GM12878 (cell line): ENCODE results near the gene TANC1. TPM values are rescaled to one million over a fixed set of nuclear protein-coding genes. Genes with fewer than 3 reads are reported as not detected.

Experiments
- ATAC-seq: fragments of 200-7000 bp; cut with Tn5 transposase; 3 replicates; pipeline ENCODE4 v1.9.1; 2020; ENCODE audit warnings: mild to moderate bottlenecking, moderate library complexity
- BruUV-seq: library from RNA; stranded (reverse); fragments of 400-500 nt; replicated peaks from 2 replicates; lab custom pipeline; 2021; lab: Mats Ljungman, UMichigan
- CTCF ChIA-PET: fragments of 300-600 bp; sonication (Branson Sonifier 250); formaldehyde crosslinking; extraction: SDS; loops from one replicate; lab custom pipeline; 2021; ENCODE audit warnings: inconsistent platforms; lab: Yijun Ruan, JAX
- POLR2A ChIA-PET: fragments of 350-600 bp; formaldehyde crosslinking; extraction: SDS; loops from one replicate; lab custom pipeline; 2021; ENCODE audit warnings: inconsistent platforms; lab: Charles Lee
- RAD21 ChIA-PET: fragments of 300-600 bp; sonication (Branson Sonifier 250); formaldehyde crosslinking; loops from one replicate; lab custom pipeline; 2023; ENCODE audit warnings: antibody characterized with exemption; ENCODE audit not compliant: unreplicated experiment; lab: Charles Lee
- SMC1A ChIA-PET: fragments of 300-600 bp; sonication (Branson Sonifier 250); formaldehyde crosslinking; loops from one replicate; lab custom pipeline; 2023; ENCODE audit not compliant: unreplicated experiment, uncharacterized antibody; lab: Charles Lee
- DNase-seq: peaks from one replicate; pipeline ENCODE4 v3.0.0-alpha.2; 2011; ENCODE audit warnings: low read depth, low spot score
- FAIRE-seq: peaks from 3 replicates; lab custom pipeline; 2011; peaks lifted over from hg19 to GRCh38; lab: Jason Lieb, UNC
- H2AFZ ChIP-seq: 2 replicates; pipeline ENCODE4 v1.6.0; 2011; ENCODE audit warnings: low read depth, low read length, control low read depth; ENCODE audit not compliant: control insufficient read depth
- H3K27ac ChIP-seq: 2 replicates; pipeline ENCODE4 v1.5.1; 2011; ENCODE audit warnings: control low read depth; ENCODE audit not compliant: control insufficient read depth, insufficient read depth
- H3K27me3 ChIP-seq, 2 experiments: replicated peaks in 1 of 2; 2 replicates each; pipeline versions ENCODE4 v1.6.0 to v1.6.1; 2011; ENCODE audit warnings: low read length in 1 of 2; ENCODE audit not compliant: control insufficient read depth in 2 of 2, insufficient read depth in 2 of 2
- H3K36me3 ChIP-seq, 2 experiments: 2 replicates each; pipeline ENCODE4 v1.5.1; 2011; ENCODE audit warnings: low read length in 1 of 2; ENCODE audit not compliant: control insufficient read depth in 2 of 2, insufficient read depth in 2 of 2
- H3K4me1 ChIP-seq: 2 replicates; pipeline ENCODE4 v1.6.1; 2011; ENCODE audit warnings: mild to moderate bottlenecking, low read length, moderate library complexity, mixed read lengths; ENCODE audit not compliant: control insufficient read depth, insufficient read depth
- H3K4me2 ChIP-seq: 2 replicates; pipeline ENCODE4 v1.6.0; 2011; ENCODE audit warnings: control low read depth; ENCODE audit not compliant: control insufficient read depth, insufficient read depth
- H3K4me3 ChIP-seq: fragments of 200-600 bp; sonication (generic); 2 replicates; pipeline ENCODE4 v1.5.1; 2016
- H3K79me2 ChIP-seq: 2 replicates; pipeline ENCODE4 v1.6.0; 2011; ENCODE audit warnings: low read length; ENCODE audit not compliant: control insufficient read depth, insufficient read depth
- H3K9ac ChIP-seq: 2 replicates; pipeline ENCODE4 v1.8.0; 2011; ENCODE audit warnings: low read length, control low read depth, mixed read lengths; ENCODE audit not compliant: control insufficient read depth, insufficient read depth
- H3K9me3 ChIP-seq: replicated peaks from 3 replicates; pipeline ENCODE4 v1.5.1; 2011; ENCODE audit warnings: mild to moderate bottlenecking, low read length; ENCODE audit not compliant: control insufficient read depth, insufficient read depth
- H4K20me1 ChIP-seq: 2 replicates; pipeline ENCODE4 v1.6.0; 2011; ENCODE audit not compliant: control insufficient read depth, insufficient read depth
- ASH2L ChIP-seq: fragments of 300-600, 200-600 bp; sonication (generic); IDR thresholded peaks from 2 replicates; pipeline ENCODE4 v1.6.1; 2017; ENCODE audit warnings: low read depth, mild to moderate bottlenecking, borderline replicate concordance
- BHLHE40 ChIP-seq, 2 experiments: fragments of 450-650 bp in 1 of 2; IDR thresholded peaks; 2 replicates each; pipeline ENCODE4 v1.6.1; 2011 to 2017; ENCODE audit warnings: low read depth in 2 of 2, borderline replicate concordance in 1 of 2, improper control_type of control experiment in 1 of 2, low read length in 1 of 2, mild to moderate bottlenecking in 1 of 2
- CBX3 ChIP-seq: fragments of 200-600 bp; sonication (generic); IDR thresholded peaks from 2 replicates; pipeline ENCODE4 v1.6.1; 2016; ENCODE audit warnings: low read depth, borderline replicate concordance
- CREB1 ChIP-seq: IDR thresholded peaks from 2 replicates; pipeline ENCODE4 v1.6.1; 2012; ENCODE audit warnings: low read depth, mild to moderate bottlenecking, inconsistent platforms
- JUNB ChIP-seq: IDR thresholded peaks from 2 replicates; pipeline ENCODE4 v1.6.1; 2016; ENCODE audit warnings: antibody characterized with exemption, mild to moderate bottlenecking
- NR2C1 ChIP-seq: fragments of 450-650 bp; IDR thresholded peaks from 2 replicates; pipeline ENCODE4 v1.6.1; 2017; ENCODE audit warnings: antibody characterized with exemption, mild to moderate bottlenecking, moderate library complexity
- PML ChIP-seq: IDR thresholded peaks from 2 replicates; pipeline ENCODE4 v1.6.1; 2012; ENCODE audit warnings: low read length, inconsistent platforms
- RBBP5 ChIP-seq: fragments of 200-600 bp; sonication (generic); conservative IDR thresholded peaks from 2 replicates; pipeline ENCODE4 v1.6.1; 2016
- SMAD1 ChIP-seq: fragments of 450-650 bp; IDR thresholded peaks from 2 replicates; pipeline ENCODE4 v1.6.1; 2018; ENCODE audit warnings: mild to moderate bottlenecking, low read depth; ENCODE audit not compliant: partially characterized antibody
- SMAD5 ChIP-seq: IDR thresholded peaks from 2 replicates; pipeline ENCODE4 v1.6.1; 2016; ENCODE audit warnings: antibody characterized with exemption, low read depth
- SUZ12 ChIP-seq: fragments of 200-600 bp; sonication (generic); IDR thresholded peaks from one replicate; pipeline ENCODE4 v1.6.1; 2018; ENCODE audit warnings: antibody characterized with exemption, mild to moderate bottlenecking; ENCODE audit not compliant: unreplicated experiment
- TAF1 ChIP-seq: IDR thresholded peaks from 2 replicates; pipeline ENCODE4 v1.6.1; 2011; ENCODE audit warnings: mild to moderate bottlenecking, low read depth, low read length, borderline replicate concordance
- WGBS: methylation state at CpG from one replicate; pipeline ENCODE4 v1.1.6; 2016; ENCODE audit warnings: low lambda C conversion rate; ENCODE audit not compliant: insufficient replicate concordance, insufficient coverage; ENCODE audit errors: missing lambda C conversion rate; 5-methylcytosine and 5-hydroxymethylcytosine counted together
- in situ Hi-C: fragments of 300-500 bp; cut with MboI; formaldehyde crosslinking; loops from 9 replicates; pipeline ENCODE4 v1.14.3; 2018; ENCODE audit warnings: mixed read lengths
- intact Hi-C: fragments of 100-400 bp; cut with micrococcal nuclease; formaldehyde crosslinking; loops from one replicate; pipeline ENCODE4 v1.14.2; 2022; ENCODE audit not compliant: unreplicated experiment
- polyA plus RNA-seq, 11 experiments: library from polyadenylated mRNA; depleted of rRNA in 4 of 11; unstranded in 6 of 11; stranded (reverse) in 5 of 11; fragments of >200 nt; fragmentation: Nextera tagmentation in 4 of 11; fragmentation: Illumina TruSeq in 1 of 11; extraction: Ambion mirVana in 4 of 11; extraction: Trizol in 1 of 11; gene quantifications; 1 replicate in 1 of 11; 2 replicates in 10 of 11; pipeline versions ENCODE4 v1.2.1 to v1.2.3, GENCODE V29; 2011 to 2016; ENCODE audit warnings: inconsistent platforms in 2 of 11, missing spikeins in 2 of 11, low read depth in 1 of 11
- total RNA-seq, 4 experiments: library from RNA; depleted of rRNA in 3 of 4; stranded (reverse); fragments of >200 nt in 3 of 4; fragmentation: Illumina TruSeq in 1 of 4; extraction: Trizol in 1 of 4; gene quantifications; 2 replicates each; pipeline versions ENCODE4 v1.2.1 to v1.2.3, GENCODE V29; 2013 to 2021
- TF ChIP-seq, protein P1 (sequence below): IDR thresholded peaks from 2 replicates; pipeline ENCODE4 v1.6.1; 2012; ENCODE audit warnings: improper control_type of control experiment, low read depth, low read length; ENCODE audit not compliant: insufficient replicate concordance
- TF ChIP-seq, protein P2 (sequence below): fragments of 450-650 bp; IDR thresholded peaks from 2 replicates; pipeline ENCODE4 v1.6.1; 2014; ENCODE audit warnings: mild to moderate bottlenecking
- TF ChIP-seq, protein P3 (sequence below), 3 experiments: IDR thresholded peaks in 2 of 3; conservative IDR thresholded peaks in 1 of 3; 2 replicates each; pipeline ENCODE4 v1.5.1; 2011; ENCODE audit warnings: low read depth in 3 of 3, low read length in 3 of 3, mild to moderate bottlenecking in 3 of 3, control low read depth in 2 of 3, moderate library complexity in 2 of 3, inconsistent platforms in 1 of 3, mixed read lengths in 1 of 3; ENCODE audit not compliant: control insufficient read depth in 2 of 3, insufficient read depth in 1 of 3; ENCODE audit errors: extremely low read depth in 1 of 3

Gene TANC1
- total and polyA plus RNA-seq, 10 of the 15 experiments (the other 5 are each of a cell fraction or from before 2014, with no cell fraction given), result 0.05 to 5.0 (median 0.34) TPM

DNA sequence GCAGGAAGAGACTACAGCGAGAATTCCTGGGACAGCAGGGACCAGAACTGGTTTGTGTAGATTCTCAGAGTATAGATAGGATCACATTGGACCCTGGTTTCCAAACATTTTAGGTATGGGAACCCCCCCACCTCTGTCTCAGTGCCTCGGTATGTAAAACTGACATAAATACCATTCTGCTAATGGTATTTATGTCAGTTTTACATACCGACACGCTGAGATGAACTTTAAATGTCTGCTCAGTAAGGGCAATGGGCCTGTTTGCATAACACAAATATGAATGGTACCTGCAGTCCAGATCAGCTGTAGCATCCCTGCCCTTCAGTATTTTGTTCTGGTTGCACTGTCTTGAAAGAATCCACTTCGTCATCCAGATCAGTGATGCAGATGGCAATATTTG is 244.9 kb downstream of the TANC1 start:
- ChIA-PET SMC1A (no interaction called here), RAD21 (no interaction called here), CTCF (no interaction called here), POLR2A (no interaction called here)
- intact Hi-C loops, result no loop called here
- Histone ChIP-seq H3K4me3 (no peak overlapping the region), H3K9ac (no peak overlapping the region), H3K4me2 (no peak overlapping the region), H3K79me2 (no peaks in the 10 kb centered on the region), H3K9me3 (no peaks in the 10 kb centered on the region), H2AFZ (no peak overlapping the region), H3K27me3 (no peaks in the 10 kb centered on the region), H3K4me1 (peaks cover 6% of the 10 kb centered on the region; the same call in 1 of the 2 replicates), H3K27ac (no peak overlapping the region), H3K36me3 (no peaks in the 10 kb centered on the region), H4K20me1 (no peaks in the 10 kb centered on the region)
- TF ChIP-seq TAF1 (no peak), NR2C1 (no peak), JUNB (no peak), SMAD1 (no peak), BHLHE40 (IDR thresholded peaks at IDR 0.05; ENCODE audit: borderline replicate concordance in 1 of 2, low read depth in 2 of 2, low read length in 1 of 2) (no peak), RBBP5 (no peak), CBX3 (no peak), CREB1 (no peak), ASH2L (no peak), SUZ12 (no peak), SMAD5 (no peak), PML (no peak)
- TF ChIP-seq, protein P1, sequence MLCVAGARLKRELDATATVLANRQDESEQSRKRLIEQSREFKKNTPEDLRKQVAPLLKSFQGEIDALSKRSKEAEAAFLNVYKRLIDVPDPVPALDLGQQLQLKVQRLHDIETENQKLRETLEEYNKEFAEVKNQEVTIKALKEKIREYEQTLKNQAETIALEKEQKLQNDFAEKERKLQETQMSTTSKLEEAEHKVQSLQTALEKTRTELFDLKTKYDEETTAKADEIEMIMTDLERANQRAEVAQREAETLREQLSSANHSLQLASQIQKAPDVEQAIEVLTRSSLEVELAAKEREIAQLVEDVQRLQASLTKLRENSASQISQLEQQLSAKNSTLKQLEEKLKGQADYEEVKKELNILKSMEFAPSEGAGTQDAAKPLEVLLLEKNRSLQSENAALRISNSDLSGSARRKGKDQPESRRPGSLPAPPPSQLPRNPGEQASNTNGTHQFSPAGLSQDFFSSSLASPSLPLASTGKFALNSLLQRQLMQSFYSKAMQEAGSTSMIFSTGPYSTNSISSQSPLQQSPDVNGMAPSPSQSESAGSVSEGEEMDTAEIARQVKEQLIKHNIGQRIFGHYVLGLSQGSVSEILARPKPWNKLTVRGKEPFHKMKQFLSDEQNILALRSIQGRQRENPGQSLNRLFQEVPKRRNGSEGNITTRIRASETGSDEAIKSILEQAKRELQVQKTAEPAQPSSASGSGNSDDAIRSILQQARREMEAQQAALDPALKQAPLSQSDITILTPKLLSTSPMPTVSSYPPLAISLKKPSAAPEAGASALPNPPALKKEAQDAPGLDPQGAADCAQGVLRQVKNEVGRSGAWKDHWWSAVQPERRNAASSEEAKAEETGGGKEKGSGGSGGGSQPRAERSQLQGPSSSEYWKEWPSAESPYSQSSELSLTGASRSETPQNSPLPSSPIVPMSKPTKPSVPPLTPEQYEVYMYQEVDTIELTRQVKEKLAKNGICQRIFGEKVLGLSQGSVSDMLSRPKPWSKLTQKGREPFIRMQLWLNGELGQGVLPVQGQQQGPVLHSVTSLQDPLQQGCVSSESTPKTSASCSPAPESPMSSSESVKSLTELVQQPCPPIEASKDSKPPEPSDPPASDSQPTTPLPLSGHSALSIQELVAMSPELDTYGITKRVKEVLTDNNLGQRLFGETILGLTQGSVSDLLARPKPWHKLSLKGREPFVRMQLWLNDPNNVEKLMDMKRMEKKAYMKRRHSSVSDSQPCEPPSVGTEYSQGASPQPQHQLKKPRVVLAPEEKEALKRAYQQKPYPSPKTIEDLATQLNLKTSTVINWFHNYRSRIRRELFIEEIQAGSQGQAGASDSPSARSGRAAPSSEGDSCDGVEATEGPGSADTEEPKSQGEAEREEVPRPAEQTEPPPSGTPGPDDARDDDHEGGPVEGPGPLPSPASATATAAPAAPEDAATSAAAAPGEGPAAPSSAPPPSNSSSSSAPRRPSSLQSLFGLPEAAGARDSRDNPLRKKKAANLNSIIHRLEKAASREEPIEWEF, result no peak
- TF ChIP-seq, protein P2, sequence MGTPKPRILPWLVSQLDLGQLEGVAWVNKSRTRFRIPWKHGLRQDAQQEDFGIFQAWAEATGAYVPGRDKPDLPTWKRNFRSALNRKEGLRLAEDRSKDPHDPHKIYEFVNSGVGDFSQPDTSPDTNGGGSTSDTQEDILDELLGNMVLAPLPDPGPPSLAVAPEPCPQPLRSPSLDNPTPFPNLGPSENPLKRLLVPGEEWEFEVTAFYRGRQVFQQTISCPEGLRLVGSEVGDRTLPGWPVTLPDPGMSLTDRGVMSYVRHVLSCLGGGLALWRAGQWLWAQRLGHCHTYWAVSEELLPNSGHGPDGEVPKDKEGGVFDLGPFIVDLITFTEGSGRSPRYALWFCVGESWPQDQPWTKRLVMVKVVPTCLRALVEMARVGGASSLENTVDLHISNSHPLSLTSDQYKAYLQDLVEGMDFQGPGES, result no peak
- TF ChIP-seq, protein P3, sequence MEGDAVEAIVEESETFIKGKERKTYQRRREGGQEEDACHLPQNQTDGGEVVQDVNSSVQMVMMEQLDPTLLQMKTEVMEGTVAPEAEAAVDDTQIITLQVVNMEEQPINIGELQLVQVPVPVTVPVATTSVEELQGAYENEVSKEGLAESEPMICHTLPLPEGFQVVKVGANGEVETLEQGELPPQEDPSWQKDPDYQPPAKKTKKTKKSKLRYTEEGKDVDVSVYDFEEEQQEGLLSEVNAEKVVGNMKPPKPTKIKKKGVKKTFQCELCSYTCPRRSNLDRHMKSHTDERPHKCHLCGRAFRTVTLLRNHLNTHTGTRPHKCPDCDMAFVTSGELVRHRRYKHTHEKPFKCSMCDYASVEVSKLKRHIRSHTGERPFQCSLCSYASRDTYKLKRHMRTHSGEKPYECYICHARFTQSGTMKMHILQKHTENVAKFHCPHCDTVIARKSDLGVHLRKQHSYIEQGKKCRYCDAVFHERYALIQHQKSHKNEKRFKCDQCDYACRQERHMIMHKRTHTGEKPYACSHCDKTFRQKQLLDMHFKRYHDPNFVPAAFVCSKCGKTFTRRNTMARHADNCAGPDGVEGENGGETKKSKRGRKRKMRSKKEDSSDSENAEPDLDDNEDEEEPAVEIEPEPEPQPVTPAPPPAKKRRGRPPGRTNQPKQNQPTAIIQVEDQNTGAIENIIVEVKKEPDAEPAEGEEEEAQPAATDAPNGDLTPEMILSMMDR (IDR thresholded peaks at IDR 0.05 in 2 of 3, conservative IDR thresholded peaks at IDR 0.05 in 1 of 3; ENCODE audit: control insufficient read depth in 2 of 3, extremely low read depth in 1 of 3, insufficient read depth in 1 of 3, low read depth in 3 of 3, low read length in 3 of 3), result no peak
- WGBS, result 45% methylated on average over 5 of the region's 5 CpGs
- FAIRE-seq (no peak), DNase-seq (no peak), ATAC-seq (no peak)
- in situ Hi-C loops, result no loop called here
- no TSS peak for BruUV-seq
